Prostate gland (tissue), 2 donors: ENCODE results near the gene SDS. TPM values are rescaled to one million over a fixed set of nuclear protein-coding genes. Genes with fewer than 3 reads are reported as not detected.

Source experiments
- DNase-seq: peaks from one replicate; pipeline ENCODE4 v3.0.0-alpha.2; 2019; ENCODE audit warnings: low spot score
- H3K27ac ChIP-seq, 2 donors: fragments of 200-600 bp; sonication (generic); 2 replicates each; pipeline ENCODE4 v1.5.1; 2017 to 2019
- H3K27me3 ChIP-seq: fragments of 200-600 bp; sonication (generic); replicated peaks from 2 replicates; pipeline ENCODE4 v1.5.1; 2019; ENCODE audit not compliant: insufficient read depth
- H3K36me3 ChIP-seq, 2 donors: fragments of 200-600 bp; sonication (generic); 1 replicate in 1 of 2; 2 replicates in 1 of 2; pipeline versions ENCODE4 v1.5.1 to v1.8.1; 2017 to 2019
- H3K4me1 ChIP-seq: fragments of 200-600 bp; sonication (generic); replicated peaks from 2 replicates; pipeline ENCODE4 v1.5.1; 2019
- H3K4me3 ChIP-seq, 2 donors: fragments of 200-600 bp; sonication (generic); 2 replicates each; pipeline ENCODE4 v1.5.1; 2017 to 2019
- H3K9me3 ChIP-seq: fragments of 200-600 bp; sonication (generic); 2 replicates; pipeline ENCODE4 v1.5.1; 2017
- POLR2A ChIP-seq: fragments of 450-650 bp; IDR thresholded peaks from one replicate; pipeline ENCODE4 v1.6.1; 2016; ENCODE audit warnings: antibody characterized with exemption, mild to moderate bottlenecking
- POLR2AphosphoS5 ChIP-seq: sonication (generic); formaldehyde crosslinking; IDR thresholded peaks from one replicate; pipeline ENCODE4 v1.6.1; 2017; ENCODE audit warnings: antibody characterized with exemption
- WGBS: methylation state at CpG from one replicate; pipeline ENCODE4 v1.1.5; 2018; 5-methylcytosine and 5-hydroxymethylcytosine counted together
- intact Hi-C: fragments of 100-400 bp; cut with DNase I; formaldehyde crosslinking; loops from one replicate; pipeline ENCODE4 v1.14.2; 2022
- total RNA-seq, 2 donors: library from RNA; depleted of rRNA; stranded (reverse); fragments of >200 nt; gene quantifications; one replicate each; pipeline ENCODE4 v1.1.0, GENCODE V29; 2016
- TF ChIP-seq, protein P1 (sequence below), 4 experiments: fragments of 200-600 bp in 2 of 4; fragments of 450-650 bp in 2 of 4; sonication (generic) in 2 of 4; IDR thresholded peaks; 1 replicate in 3 of 4; 2 replicates in 1 of 4; pipeline ENCODE4 v1.5.1; 2016 to 2019; ENCODE audit warnings: antibody characterized with exemption in 4 of 4, mild to moderate bottlenecking in 2 of 4, moderate library complexity in 2 of 4

The SDS gene
- total RNA-seq, 2 donors from 2014 or later: 0.50 to 0.80 TPM

DNA sequence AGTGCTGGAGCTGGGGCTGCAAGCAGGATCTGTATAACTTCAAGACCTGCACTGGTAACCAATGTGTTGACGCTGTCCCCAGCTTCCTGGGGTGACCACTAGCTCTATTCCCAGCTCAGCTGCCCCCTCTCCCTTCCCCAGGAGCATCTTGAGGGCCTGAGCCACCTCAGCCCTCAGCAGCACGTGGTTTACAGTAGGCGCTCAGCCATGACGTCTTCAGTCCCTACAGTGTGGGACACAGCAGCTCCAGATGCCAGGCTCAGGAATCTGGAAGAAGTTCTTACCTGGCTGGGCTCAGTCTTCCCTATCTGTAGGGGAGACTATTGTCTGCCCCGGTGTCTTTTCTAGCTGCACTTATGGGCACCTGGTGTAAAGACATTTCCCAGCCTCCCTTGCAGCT, 8.6 kb downstream of the SDS start:
- WGBS: 66% methylated on average over 4 of the region's 5 CpGs

DNA sequence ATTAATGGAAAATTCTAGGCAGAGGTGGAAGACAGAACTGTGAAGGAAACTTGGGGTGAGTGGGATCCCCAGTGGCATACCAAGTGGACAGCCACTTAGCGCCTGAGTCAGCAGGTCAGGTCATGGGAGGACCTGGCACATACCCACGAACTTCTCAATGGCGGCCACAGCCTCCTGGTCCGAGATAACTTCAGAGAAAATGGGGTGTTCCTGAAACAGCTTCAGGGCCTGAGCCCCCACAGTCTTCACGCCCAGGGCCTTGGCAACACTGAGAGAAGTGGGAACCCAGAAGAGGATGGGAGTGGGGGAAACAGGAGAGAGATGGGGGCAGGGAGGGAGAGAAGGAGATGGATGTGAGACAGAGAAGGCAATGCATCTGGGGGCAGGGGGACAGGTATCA, 9.9 kb downstream of the SDS start:
- Histone ChIP-seq H3K27ac (no peak overlapping the region), H3K9me3 (no peaks in the 10 kb centered on the region), H3K4me3 (no peak overlapping the region), H3K36me3 (no peaks in the 10 kb centered on the region), H3K27me3 (no peaks in the 10 kb centered on the region), H3K4me1 (no peaks in the 10 kb centered on the region)
- intact Hi-C loops: no loop called here
- 92% methylated on average over 5 of the region's 5 CpGs for WGBS
- DNase-seq: no peak
- TF ChIP-seq POLR2A: no peak
- TF ChIP-seq, protein P1, sequence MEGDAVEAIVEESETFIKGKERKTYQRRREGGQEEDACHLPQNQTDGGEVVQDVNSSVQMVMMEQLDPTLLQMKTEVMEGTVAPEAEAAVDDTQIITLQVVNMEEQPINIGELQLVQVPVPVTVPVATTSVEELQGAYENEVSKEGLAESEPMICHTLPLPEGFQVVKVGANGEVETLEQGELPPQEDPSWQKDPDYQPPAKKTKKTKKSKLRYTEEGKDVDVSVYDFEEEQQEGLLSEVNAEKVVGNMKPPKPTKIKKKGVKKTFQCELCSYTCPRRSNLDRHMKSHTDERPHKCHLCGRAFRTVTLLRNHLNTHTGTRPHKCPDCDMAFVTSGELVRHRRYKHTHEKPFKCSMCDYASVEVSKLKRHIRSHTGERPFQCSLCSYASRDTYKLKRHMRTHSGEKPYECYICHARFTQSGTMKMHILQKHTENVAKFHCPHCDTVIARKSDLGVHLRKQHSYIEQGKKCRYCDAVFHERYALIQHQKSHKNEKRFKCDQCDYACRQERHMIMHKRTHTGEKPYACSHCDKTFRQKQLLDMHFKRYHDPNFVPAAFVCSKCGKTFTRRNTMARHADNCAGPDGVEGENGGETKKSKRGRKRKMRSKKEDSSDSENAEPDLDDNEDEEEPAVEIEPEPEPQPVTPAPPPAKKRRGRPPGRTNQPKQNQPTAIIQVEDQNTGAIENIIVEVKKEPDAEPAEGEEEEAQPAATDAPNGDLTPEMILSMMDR (IDR thresholded peaks at IDR 0.05): no peak
- TF ChIP-seq POLR2AphosphoS5: no peak

More for the DNA sequence above, 8.6 kb downstream of the SDS start:
- intact Hi-C loops: no loop called here
- no peak for DNase-seq
- no peak overlapping the region for H3K27ac ChIP-seq
- no peaks in the 10 kb centered on the region for H3K36me3 ChIP-seq
- TF ChIP-seq, protein P1 (IDR thresholded peaks at IDR 0.05): no peak
- TF ChIP-seq POLR2A (no peak), POLR2AphosphoS5 (no peak)
- H3K9me3 ChIP-seq: no peaks in the 10 kb centered on the region
- no peak overlapping the region for H3K4me3 ChIP-seq
- H3K4me1 ChIP-seq: no peaks in the 10 kb centered on the region
- no peaks in the 10 kb centered on the region for H3K27me3 ChIP-seq

DNA sequence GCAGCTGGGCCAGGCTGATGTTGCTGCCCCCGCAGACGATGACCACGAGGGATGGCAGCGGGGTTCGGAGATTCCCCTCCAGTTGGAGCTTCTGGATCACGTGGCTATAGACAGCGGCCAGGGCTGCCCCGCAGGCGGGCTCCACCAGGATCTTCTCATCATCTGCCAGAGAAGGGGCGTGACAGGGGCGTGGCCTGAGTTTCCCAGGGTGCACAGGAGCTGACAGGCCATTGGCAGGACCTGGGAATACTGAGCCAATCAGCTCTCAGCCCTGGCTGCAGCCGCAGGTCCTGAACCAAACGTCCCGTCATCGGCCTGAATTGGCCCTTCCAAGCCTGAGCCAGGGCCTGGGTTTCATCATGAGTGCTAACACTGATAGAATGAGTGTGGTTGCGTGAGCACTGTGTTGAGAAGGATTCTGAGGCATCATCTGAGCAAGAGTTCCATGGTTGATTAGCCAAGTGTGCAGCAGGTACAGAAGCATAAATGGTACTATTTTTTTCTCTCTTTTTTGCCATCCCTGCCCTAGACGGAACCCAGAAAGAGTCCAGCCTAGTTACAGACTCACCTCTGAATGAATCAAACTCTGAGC, 10.6 kb downstream of the SDS start:
- Histone ChIP-seq H3K27me3 (no peaks in the 10 kb centered on the region), H3K27ac (no peak overlapping the region), H3K9me3 (no peaks in the 10 kb centered on the region), H3K4me1 (no peaks in the 10 kb centered on the region), H3K4me3 (no peak overlapping the region), H3K36me3 (peaks cover 0 to 5% of the 10 kb centered on the region in 2 donors)
- intact Hi-C loops: no loop called here
- WGBS: 63% methylated on average over 16 of the region's 17 CpGs
- TF ChIP-seq POLR2AphosphoS5: no peak
- TF ChIP-seq POLR2A: no peak
- TF ChIP-seq, protein P1 (IDR thresholded peaks at IDR 0.05): no peak
- DNase-seq: no peak

DNA sequence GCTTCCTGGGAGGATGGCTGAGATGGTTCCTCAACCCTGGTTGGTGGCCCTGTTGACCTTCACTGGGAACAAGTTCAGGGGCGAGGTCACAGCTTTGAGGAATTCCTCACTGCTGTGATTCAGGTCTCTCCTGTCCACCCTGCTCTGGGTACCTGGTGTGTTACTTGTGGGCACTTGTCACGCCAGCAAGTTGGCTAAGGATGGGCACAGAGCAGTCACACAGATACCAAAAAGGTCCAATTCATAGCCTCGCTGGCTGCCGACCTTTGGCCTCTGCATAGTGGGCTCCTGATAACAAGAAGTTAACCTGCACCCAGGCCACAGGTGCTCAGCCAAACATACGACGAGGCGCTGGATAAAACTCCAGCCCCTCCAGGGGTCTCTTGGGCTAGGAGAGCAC, 11.2 kb downstream of the SDS start:
- TF ChIP-seq, protein P1 (IDR thresholded peaks at IDR 0.05): no peak
- no peak for TF ChIP-seq POLR2AphosphoS5
- no peak for TF ChIP-seq POLR2A
- no peak overlapping the region for H3K4me3 ChIP-seq
- DNase-seq: no peak
- no peak overlapping the region for H3K27ac ChIP-seq
- no peaks in the 10 kb centered on the region for H3K9me3 ChIP-seq
- intact Hi-C loops: no loop called here
- H3K36me3 ChIP-seq: peaks cover 0 to 6% of the 10 kb centered on the region in 2 donors
- no peaks in the 10 kb centered on the region for H3K4me1 ChIP-seq
- no peaks in the 10 kb centered on the region for H3K27me3 ChIP-seq
- WGBS: 78% methylated on average over 7 of the region's 7 CpGs

DNA sequence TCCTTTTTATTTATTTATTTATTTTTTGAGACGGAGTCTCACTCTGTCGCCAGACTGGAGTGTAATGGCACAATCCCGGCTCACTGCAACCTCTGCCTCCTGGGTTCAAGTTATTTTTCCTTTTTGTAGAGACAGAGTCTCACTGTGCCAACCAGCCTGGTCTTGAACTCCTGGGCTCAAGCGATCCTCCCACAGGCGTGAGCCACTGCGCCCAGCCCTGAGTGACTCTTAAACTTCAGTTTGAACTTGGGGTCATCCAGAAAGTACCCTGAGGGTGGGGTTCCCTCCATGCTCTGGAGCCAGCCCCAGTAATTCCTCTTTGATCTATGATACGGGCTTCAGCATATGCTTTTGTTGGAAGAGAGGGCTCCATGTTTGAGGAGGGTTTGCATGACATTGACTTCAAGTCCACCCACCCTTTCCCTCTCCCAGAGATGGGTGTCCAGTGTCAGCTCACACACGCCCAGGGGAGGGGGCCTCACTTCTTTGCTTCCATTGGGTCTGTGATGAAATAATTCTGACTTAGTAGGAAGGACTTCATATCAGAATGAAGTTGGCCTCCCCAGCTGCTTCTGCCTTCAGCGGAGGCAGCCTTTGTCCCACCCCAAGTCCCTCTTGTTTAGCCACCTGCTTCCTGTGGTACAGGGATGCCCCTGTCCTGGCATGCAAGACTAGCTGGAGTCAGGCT, 11.9 kb downstream of the SDS start:
- Histone ChIP-seq H3K4me3 (no peak overlapping the region), H3K36me3 (peaks cover 0 to 6% of the 10 kb centered on the region in 2 donors), H3K27ac (no peak overlapping the region), H3K4me1 (no peaks in the 10 kb centered on the region), H3K27me3 (no peaks in the 10 kb centered on the region), H3K9me3 (no peaks in the 10 kb centered on the region)
- DNase-seq: no peak
- intact Hi-C loops: no loop called here
- TF ChIP-seq POLR2AphosphoS5 (no peak), POLR2A (no peak)
- TF ChIP-seq, protein P1 (IDR thresholded peaks at IDR 0.05): no peak
- 82% methylated on average over 9 of the region's 9 CpGs for WGBS
